ENCODE data around the gene BLVRA. TPM values are rescaled to one million over a fixed set of nuclear protein-coding genes. Genes with fewer than 3 reads are reported as not detected.
A peak's percentile ranks its signal among the peaks of the same experiment; 100 is the strongest.

The BLVRA gene
- total RNA-seq, 1 experiment from 2014 or later, result 29.7 TPM

DNA sequence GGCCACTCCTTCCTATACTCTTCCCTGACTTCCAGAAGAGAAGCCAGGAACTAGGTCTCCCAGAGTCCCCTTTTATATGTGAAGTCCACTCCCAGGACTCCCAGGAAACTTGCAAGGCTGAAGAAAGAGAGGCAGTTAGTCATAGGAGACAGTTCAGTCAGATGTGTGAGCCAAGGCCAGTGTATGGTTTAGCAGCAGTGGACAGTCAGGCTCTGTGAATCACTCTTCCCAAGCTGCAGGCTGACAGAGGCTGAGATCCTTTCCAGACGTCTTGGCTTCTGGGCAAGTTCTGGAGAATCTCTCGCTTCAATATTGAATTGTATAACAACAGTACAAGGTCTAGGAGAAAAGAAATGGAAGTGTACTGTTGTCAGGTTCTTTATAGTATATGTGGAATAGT is 26.9 kb downstream of the BLVRA start:
- H3K9ac ChIP-seq (ENCODE audit: low read length), result no peak overlapping the region
- no peak overlapping the region for H3K4me3 ChIP-seq (replicated peaks in 1 of 2; ENCODE audit: low read depth in 1 of 2, low read length in 2 of 2)
- no peaks in the 10 kb centered on the region for H3K79me2 ChIP-seq (ENCODE audit: insufficient read depth, low read length)
- H3K4me2 ChIP-seq (ENCODE audit: low read length), result no peak overlapping the region
- no peaks in the 10 kb centered on the region for H3K9me2 ChIP-seq (ENCODE audit: insufficient read depth)
- ChIA-PET CTCF (no interaction called here), RAD21 (ENCODE audit: low non-redundant PET in 1 of 2, low total read pairs in 2 of 2, uncharacterized antibody in 2 of 2, unreplicated experiment in 2 of 2) (no interaction called here), POLR2A (no interaction called here)
- H3K4me1 ChIP-seq (ENCODE audit: control insufficient read depth in 1 of 2, insufficient read depth in 2 of 2, low read length in 2 of 2), result no peaks in the 10 kb centered on the region
- no TSS peak for BruUV-seq (replicated peaks)
- ATAC-seq, result 0 out of 2 replicates have a peak, but pooled peaks have one; percentile 38
- no peaks in the 10 kb centered on the region for H3K9me3 ChIP-seq (ENCODE audit: control insufficient read depth in 1 of 2, insufficient read depth in 1 of 2, low read depth in 1 of 2, low read length in 2 of 2)
- no peak overlapping the region for H2AFZ ChIP-seq (ENCODE audit: low read depth, low read length, poor library complexity, severe bottlenecking)
- intact Hi-C loops (cut with micrococcal nuclease), result no loop called here
- no peak overlapping the region for H3K27ac ChIP-seq (ENCODE audit: low read depth, low read length)
- TF ChIP-seq ELF1 (IDR thresholded peaks at IDR 0.05; ENCODE audit: borderline replicate concordance, low read depth) (no peak), JUND (IDR thresholded peaks at IDR 0.05) (0 out of 2 replicates have a peak, but pooled peaks have one; percentile 12)
- no peaks in the 10 kb centered on the region for H3K27me3 ChIP-seq (ENCODE audit: insufficient read depth, low read length)
- H3K36me3 ChIP-seq (ENCODE audit: control insufficient read depth in 1 of 2, insufficient read depth in 2 of 2, low read length in 2 of 2), result no peaks in the 10 kb centered on the region
- DNase-seq (ENCODE audit: low read depth, low spot score), result no peak
- no peaks in the 10 kb centered on the region for H4K20me1 ChIP-seq (ENCODE audit: insufficient read depth)

DNA sequence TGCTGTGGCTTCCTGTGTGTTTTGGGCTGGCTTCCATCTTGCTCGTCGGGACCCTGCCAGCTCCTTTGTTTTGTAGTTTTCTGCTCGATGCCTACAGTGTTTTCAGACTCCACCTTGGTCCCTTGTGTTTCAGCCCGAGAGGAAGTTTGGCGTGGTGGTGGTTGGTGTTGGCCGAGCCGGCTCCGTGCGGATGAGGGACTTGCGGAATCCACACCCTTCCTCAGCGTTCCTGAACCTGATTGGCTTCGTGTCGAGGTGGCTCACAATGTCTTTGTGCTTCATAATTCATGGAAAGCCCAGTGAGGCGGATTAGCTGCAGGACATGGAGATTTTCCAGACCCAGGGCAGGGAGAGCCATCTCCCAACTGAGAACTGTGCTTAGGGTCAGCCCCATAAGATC is 29.3 kb downstream of the BLVRA start:
- Histone ChIP-seq H3K4me1 (ENCODE audit: control insufficient read depth in 1 of 2, insufficient read depth in 2 of 2, low read length in 2 of 2) (no peaks in the 10 kb centered on the region), H3K27ac (ENCODE audit: low read depth, low read length) (no peak overlapping the region), H3K27me3 (ENCODE audit: insufficient read depth, low read length) (no peaks in the 10 kb centered on the region), H3K9me2 (ENCODE audit: insufficient read depth) (no peaks in the 10 kb centered on the region), H3K36me3 (ENCODE audit: control insufficient read depth in 1 of 2, insufficient read depth in 2 of 2, low read length in 2 of 2) (no peaks in the 10 kb centered on the region), H3K79me2 (ENCODE audit: insufficient read depth, low read length) (no peaks in the 10 kb centered on the region), H2AFZ (ENCODE audit: low read depth, low read length, poor library complexity, severe bottlenecking) (no peak overlapping the region), H3K9me3 (ENCODE audit: control insufficient read depth in 1 of 2, insufficient read depth in 1 of 2, low read depth in 1 of 2, low read length in 2 of 2) (no peaks in the 10 kb centered on the region), H3K4me2 (ENCODE audit: low read length) (no peak overlapping the region), H3K4me3 (replicated peaks in 1 of 2; ENCODE audit: low read depth in 1 of 2, low read length in 2 of 2) (no peak overlapping the region), H3K9ac (ENCODE audit: low read length) (no peak overlapping the region), H4K20me1 (ENCODE audit: insufficient read depth) (no peaks in the 10 kb centered on the region)
- BruUV-seq (replicated peaks), result no TSS peak
- intact Hi-C loops (cut with micrococcal nuclease), result no loop called here
- ChIA-PET POLR2A (no interaction called here), CTCF (no interaction called here), RAD21 (ENCODE audit: low non-redundant PET in 1 of 2, low total read pairs in 2 of 2, uncharacterized antibody in 2 of 2, unreplicated experiment in 2 of 2) (interaction anchor here in 1 of 2 experiments (0.5 kb wide), 1 partner anchor 236 kb away, joined by 3 read pairs; no protein-coding TSS in a partner anchor)
- TF ChIP-seq SRF (IDR thresholded peaks at IDR 0.05; ENCODE audit: low read depth) (no peak), SIN3A (IDR thresholded peaks at IDR 0.05; ENCODE audit: low read depth) (no peak), ZFX (IDR thresholded peaks at IDR 0.05) (no peak), YY1 (IDR thresholded peaks at IDR 0.05; ENCODE audit: extremely low read depth, insufficient replicate concordance, low read depth, low read length) (no peak), TCF7L2 (IDR thresholded peaks at IDR 0.05; ENCODE audit: borderline replicate concordance, extremely low read depth, insufficient read depth, insufficient read length) (no peak), RAD21 (IDR thresholded peaks at IDR 0.05; ENCODE audit: low read depth) (no peak), SP1 (IDR thresholded peaks at IDR 0.05; ENCODE audit: low read depth) (no peak)
- TF ChIP-seq, protein P1, sequence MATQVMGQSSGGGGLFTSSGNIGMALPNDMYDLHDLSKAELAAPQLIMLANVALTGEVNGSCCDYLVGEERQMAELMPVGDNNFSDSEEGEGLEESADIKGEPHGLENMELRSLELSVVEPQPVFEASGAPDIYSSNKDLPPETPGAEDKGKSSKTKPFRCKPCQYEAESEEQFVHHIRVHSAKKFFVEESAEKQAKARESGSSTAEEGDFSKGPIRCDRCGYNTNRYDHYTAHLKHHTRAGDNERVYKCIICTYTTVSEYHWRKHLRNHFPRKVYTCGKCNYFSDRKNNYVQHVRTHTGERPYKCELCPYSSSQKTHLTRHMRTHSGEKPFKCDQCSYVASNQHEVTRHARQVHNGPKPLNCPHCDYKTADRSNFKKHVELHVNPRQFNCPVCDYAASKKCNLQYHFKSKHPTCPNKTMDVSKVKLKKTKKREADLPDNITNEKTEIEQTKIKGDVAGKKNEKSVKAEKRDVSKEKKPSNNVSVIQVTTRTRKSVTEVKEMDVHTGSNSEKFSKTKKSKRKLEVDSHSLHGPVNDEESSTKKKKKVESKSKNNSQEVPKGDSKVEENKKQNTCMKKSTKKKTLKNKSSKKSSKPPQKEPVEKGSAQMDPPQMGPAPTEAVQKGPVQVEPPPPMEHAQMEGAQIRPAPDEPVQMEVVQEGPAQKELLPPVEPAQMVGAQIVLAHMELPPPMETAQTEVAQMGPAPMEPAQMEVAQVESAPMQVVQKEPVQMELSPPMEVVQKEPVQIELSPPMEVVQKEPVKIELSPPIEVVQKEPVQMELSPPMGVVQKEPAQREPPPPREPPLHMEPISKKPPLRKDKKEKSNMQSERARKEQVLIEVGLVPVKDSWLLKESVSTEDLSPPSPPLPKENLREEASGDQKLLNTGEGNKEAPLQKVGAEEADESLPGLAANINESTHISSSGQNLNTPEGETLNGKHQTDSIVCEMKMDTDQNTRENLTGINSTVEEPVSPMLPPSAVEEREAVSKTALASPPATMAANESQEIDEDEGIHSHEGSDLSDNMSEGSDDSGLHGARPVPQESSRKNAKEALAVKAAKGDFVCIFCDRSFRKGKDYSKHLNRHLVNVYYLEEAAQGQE (IDR thresholded peaks at IDR 0.05; ENCODE audit: low read depth), result no peak
- no peak for ATAC-seq
- no peak for DNase-seq (ENCODE audit: low read depth, low spot score)

Data from HCT116 (cell line).